Measurements from ENCODE around the gene CKS2.
"Not testable (repeated sequence)": the region's sequence is repeated elsewhere in the genome, so short reads cannot be mapped to it uniquely, and the experiment has no call there.

Gene CKS2

DNA sequence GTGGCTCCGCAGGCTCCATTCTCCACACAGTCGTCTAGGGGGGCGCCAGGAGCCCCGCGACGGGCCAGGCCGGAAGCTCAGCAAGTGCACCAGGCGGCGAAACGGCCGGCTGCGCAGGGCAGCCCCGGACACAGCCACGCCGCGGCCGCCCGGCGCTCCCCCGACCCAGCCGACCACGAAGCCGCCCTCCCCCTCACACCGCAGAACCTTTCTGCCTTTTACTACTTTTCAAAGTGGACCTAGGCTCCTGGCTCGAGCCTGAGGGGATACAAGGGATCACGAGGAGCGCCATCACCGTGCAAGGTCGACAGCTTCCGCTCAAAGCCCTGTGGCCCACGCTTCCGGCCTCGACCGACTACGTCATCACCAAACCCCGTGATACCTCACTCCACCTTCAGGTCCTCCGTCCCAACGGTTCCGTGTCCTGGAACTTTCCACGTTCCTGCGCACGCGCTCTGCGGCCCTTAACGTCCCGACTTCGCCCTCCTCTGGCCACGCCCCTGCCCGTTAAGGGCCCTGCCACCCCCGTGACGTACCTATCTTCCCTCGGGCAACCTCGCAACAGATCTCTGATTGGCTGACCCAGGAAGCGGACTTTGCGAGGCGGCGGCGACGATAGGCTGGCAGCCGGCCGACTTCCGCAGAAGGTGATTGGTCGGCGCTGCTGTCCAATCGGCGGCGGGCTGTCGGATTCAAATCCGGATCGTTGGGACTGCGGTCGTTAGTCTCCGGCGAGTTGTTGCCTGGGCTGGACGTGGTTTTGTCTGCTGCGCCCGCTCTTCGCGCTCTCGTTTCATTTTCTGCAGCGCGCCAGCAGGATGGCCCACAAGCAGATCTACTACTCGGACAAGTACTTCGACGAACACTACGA lies at the start of gene CKS2:
TSS of gene CKS2 (plus strand) at position 721 of the 871 bp plus-strand sequence. CDS start at position 819, 98 bp downstream.
- H3K27ac ChIP-seq: peak within 1 kb of the TSS; percentile 94
- H3K36me3 ChIP-seq: peaks cover 40% of the 10 kb centered on the region
- peak within 1 kb of the TSS; percentile 100 for H3K4me3 ChIP-seq (ENCODE audit: low read depth, low read length)
- peak; percentile 99 for DNase-seq
- H3K9me3 ChIP-seq (ENCODE audit: severe bottlenecking): no peaks in the 10 kb centered on the region
- no peaks in the 10 kb centered on the region for H3K27me3 ChIP-seq (ENCODE audit: insufficient read depth, low read depth, severe bottlenecking)
- TF ChIP-seq, protein P1, sequence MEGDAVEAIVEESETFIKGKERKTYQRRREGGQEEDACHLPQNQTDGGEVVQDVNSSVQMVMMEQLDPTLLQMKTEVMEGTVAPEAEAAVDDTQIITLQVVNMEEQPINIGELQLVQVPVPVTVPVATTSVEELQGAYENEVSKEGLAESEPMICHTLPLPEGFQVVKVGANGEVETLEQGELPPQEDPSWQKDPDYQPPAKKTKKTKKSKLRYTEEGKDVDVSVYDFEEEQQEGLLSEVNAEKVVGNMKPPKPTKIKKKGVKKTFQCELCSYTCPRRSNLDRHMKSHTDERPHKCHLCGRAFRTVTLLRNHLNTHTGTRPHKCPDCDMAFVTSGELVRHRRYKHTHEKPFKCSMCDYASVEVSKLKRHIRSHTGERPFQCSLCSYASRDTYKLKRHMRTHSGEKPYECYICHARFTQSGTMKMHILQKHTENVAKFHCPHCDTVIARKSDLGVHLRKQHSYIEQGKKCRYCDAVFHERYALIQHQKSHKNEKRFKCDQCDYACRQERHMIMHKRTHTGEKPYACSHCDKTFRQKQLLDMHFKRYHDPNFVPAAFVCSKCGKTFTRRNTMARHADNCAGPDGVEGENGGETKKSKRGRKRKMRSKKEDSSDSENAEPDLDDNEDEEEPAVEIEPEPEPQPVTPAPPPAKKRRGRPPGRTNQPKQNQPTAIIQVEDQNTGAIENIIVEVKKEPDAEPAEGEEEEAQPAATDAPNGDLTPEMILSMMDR (IDR thresholded peaks at IDR 0.05; ENCODE audit: low read depth, low read length): no peak

DNA sequence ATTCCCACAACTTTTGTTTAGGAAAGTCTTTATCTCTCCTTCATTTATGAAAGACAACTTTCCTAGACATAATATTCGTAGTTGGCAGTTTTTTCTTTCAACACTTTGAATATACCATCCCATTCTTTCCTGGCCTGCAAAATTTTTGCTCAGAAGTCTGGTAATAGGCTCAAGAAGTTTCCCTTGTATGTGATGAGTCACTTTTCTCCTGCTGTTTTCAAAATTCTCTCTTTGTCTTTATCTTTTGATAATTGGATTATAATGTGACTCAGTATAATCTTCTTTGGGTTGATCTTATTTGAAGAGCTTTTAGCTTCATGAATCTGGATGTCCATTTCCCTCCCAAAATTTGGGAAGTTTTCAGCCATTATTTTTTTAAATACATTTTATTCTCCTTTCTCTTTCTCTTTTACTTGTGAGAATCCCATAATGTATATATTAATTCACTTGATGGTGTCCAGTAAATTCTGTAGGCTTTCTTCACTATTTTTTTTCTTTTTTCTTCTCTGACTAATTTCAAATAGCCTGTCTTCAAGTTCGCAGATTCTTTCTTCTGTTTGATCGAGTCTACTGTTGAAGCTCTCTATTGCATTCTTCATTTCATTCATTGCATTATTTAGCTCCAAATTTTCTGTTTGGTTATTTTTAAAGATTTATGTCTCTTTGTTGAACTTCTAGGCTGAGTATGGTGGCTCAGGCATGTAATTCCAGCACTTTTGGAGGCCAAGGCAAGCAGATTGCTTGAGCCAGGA lies 37.3 kb upstream of the CKS2 start:
- no peak for DNase-seq
- H3K4me3 ChIP-seq (ENCODE audit: low read depth, low read length): no peak overlapping the region
- H3K9me3 ChIP-seq (ENCODE audit: severe bottlenecking): peaks cover 14% of the 10 kb centered on the region
- H3K36me3 ChIP-seq: no peaks in the 10 kb centered on the region
- no peaks in the 10 kb centered on the region for H3K27me3 ChIP-seq (ENCODE audit: insufficient read depth, low read depth, severe bottlenecking)
- no peak overlapping the region for H3K27ac ChIP-seq
- TF ChIP-seq, protein P1 (IDR thresholded peaks at IDR 0.05; ENCODE audit: low read depth, low read length): no peak

DNA sequence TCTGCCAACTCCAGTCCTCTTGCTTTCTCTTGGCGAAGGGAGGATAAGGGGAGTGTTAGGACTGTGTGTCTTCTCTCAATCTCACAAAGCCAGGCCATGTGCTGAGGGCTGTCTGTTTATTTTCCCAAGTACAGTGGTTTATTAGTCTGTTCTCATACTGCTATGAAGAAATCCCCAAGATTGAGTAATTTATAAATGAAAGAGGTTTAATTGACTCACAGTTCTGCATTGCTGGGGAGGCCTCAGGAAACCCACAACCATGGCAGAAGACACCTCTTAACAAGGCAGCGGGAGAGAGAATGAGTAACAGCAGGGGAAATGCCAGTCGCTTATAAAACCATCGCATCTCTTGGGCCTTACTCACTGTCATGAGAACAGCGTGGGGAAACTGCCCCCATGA lies 36.2 kb upstream of the CKS2 start:
- H3K27me3 ChIP-seq (ENCODE audit: insufficient read depth, low read depth, severe bottlenecking): no peaks in the 10 kb centered on the region
- H3K36me3 ChIP-seq: no peaks in the 10 kb centered on the region
- H3K27ac ChIP-seq: no peak overlapping the region
- no peak overlapping the region for H3K4me3 ChIP-seq (ENCODE audit: low read depth, low read length)
- peaks cover 14% of the 10 kb centered on the region for H3K9me3 ChIP-seq (ENCODE audit: severe bottlenecking)
- TF ChIP-seq, protein P1 (IDR thresholded peaks at IDR 0.05; ENCODE audit: low read depth, low read length): no peak
- DNase-seq: no peak

DNA sequence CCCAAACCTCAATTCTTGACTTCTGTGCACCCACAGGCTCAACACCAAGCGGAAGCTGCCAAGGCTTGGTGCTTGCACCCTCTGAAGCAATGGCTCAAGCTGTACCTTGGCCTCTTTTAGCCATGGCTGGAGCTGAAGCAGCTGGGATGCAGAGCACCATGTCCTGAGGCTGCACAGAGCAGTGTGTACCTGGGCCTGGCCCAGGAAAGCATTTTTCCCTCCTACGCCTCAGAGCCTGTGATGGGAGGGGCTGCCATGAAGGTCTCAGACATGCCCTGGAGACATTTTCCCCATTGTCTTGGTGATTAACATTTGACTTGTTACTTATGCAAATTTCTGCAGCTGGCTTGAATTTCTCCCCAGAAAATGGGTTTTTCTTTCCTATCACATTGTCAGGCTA lies 35.0 kb upstream of the CKS2 start:
- not testable (repeated sequence) for DNase-seq; H3K4me3 ChIP-seq (ENCODE audit: low read depth, low read length); H3K36me3 ChIP-seq; H3K27ac ChIP-seq; H3K27me3 ChIP-seq (ENCODE audit: insufficient read depth, low read depth, severe bottlenecking)
- H3K9me3 ChIP-seq (ENCODE audit: severe bottlenecking): peaks cover 14% of the 10 kb centered on the region

DNA sequence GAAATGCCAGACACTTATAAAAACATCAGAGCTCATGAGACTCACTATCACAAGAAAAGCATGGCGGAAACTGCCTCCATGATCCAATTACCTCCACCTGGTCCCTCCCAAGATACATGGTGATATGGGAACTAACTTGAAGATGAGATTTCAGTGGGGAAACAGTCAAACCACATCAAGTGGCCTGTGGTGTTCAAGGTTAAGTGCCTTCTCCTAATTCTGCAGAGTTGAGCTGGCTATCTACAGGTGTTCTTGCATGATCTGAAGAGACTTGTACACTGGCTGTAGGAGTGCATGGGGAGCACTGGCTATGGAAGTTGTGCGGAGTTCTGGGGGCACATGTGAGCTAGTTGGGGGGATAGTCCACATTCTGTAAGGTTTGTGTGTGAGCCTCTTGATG lies 34.0 kb upstream of the CKS2 start:
- H3K27me3 ChIP-seq (ENCODE audit: insufficient read depth, low read depth, severe bottlenecking): no peaks in the 10 kb centered on the region
- H3K27ac ChIP-seq: no peak overlapping the region
- TF ChIP-seq, protein P1 (IDR thresholded peaks at IDR 0.05; ENCODE audit: low read depth, low read length): no peak
- no peak for DNase-seq
- no peaks in the 10 kb centered on the region for H3K36me3 ChIP-seq
- peaks cover 14% of the 10 kb centered on the region for H3K9me3 ChIP-seq (ENCODE audit: severe bottlenecking)
- H3K4me3 ChIP-seq (ENCODE audit: low read depth, low read length): no peak overlapping the region

DNA sequence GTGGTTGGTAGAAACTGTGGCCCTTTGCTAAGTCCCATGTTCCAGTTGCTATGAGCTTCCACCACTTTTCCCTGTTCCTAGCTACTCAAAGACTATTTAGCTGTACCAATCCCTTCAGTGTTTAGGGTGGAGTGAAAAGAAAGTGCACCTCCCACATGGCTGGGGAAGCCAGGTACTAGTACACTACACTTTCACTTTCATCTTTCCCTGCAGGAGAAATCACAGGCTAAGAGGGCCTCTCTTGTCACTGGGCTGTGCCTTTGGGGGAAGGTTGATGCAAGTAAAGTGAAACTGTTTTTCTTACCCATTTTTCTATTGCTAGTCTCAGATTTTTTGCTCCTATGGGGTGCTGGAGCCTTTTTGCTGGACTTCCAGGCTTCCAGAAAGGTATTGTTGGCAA lies 33.5 kb upstream of the CKS2 start:
- no peak for DNase-seq
- no peaks in the 10 kb centered on the region for H3K27me3 ChIP-seq (ENCODE audit: insufficient read depth, low read depth, severe bottlenecking)
- no peak overlapping the region for H3K27ac ChIP-seq
- TF ChIP-seq, protein P1 (IDR thresholded peaks at IDR 0.05; ENCODE audit: low read depth, low read length): no peak
- no peak overlapping the region for H3K4me3 ChIP-seq (ENCODE audit: low read depth, low read length)
- H3K9me3 ChIP-seq (ENCODE audit: severe bottlenecking): peaks cover 14% of the 10 kb centered on the region
- no peaks in the 10 kb centered on the region for H3K36me3 ChIP-seq

All from WERI-Rb-1 (cell line).